Posterior vena cava (tissue), 2 donors: ENCODE data around the gene PALM. TPM values are rescaled to one million over a fixed set of nuclear protein-coding genes. Genes with fewer than 3 reads are reported as not detected.
"Not testable (repeated sequence)": the region's sequence is repeated elsewhere in the genome, so short reads cannot be mapped to it uniquely, and the experiment has no call there.

Experiments used
- DNase-seq: peaks from one replicate; pipeline ENCODE4 v3.0.0-alpha.2; 2020; ENCODE audit warnings: low spot score
- intact Hi-C, 2 donors: fragments of 100-400 bp; cut with DNase I; formaldehyde crosslinking; loops; one replicate each; pipeline versions ENCODE4 v1.14.1 to v1.14.2; 2022 to 2023
- total RNA-seq, 2 donors: library from RNA; stranded (reverse); fragmentation: NEBNext Ultra II Directional; extraction: Animal tissue kit (Norgen Biotek cat#: 25700); gene quantifications; one replicate each; pipeline ENCODE4 v1.2.1, GENCODE V29; 2021
- donor health status: DM: yes; HTN: yes; CAD: no.
- donor health status: DM: yes; HTN: yes; CAD: no.

PALM gene
- total RNA-seq, 2 donors from 2014 or later = 89.6 to 128 TPM

DNA sequence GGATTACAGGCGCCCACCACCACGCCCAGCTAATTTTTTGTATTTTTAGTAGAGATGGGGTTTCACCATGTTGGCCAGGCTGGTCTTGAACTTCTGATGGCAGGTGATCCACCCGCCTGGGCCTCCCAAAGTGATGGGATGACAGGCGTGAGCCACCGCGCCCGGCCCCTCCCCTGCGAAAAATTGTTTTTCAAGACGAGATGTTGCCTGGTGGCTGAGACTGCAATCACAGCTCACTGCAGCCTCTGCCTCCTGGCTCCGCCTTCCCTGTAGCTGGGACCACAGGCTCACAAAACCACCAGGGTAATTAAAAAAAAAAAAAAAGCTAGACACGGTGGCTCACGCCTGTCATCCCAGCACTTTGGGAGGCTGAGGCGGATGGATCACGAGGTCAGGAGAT is 8.8 kb upstream of the PALM start:
- DNase-seq = not testable (repeated sequence)

GRCh38 chr19:702847-703246 is 5.9 kb upstream of the PALM start:
- DNase-seq, intact Hi-C loops: not testable (repeated sequence)

More for the DNA sequence above, 8.8 kb upstream of the PALM start:
- intact Hi-C loops = not testable (repeated sequence)

DNA sequence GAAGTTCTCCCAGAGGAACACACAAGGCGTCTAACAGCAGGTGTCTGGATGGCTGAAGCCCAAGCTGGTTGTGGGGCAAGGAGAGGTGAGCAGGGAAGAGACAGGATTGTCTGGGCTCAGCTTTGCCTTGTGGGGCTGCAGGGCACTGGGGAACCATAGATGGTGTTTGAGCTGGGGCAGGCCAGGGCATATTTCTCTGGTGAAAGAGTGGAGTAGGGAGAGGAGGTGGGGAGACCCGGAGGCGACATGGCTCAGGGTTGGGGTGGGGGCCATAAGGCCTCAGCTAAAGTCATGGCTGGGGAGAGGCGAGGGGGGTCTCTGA is 5.4 kb upstream of the PALM start:
- intact Hi-C loops = no loop called here
- DNase-seq = no peak

DNA sequence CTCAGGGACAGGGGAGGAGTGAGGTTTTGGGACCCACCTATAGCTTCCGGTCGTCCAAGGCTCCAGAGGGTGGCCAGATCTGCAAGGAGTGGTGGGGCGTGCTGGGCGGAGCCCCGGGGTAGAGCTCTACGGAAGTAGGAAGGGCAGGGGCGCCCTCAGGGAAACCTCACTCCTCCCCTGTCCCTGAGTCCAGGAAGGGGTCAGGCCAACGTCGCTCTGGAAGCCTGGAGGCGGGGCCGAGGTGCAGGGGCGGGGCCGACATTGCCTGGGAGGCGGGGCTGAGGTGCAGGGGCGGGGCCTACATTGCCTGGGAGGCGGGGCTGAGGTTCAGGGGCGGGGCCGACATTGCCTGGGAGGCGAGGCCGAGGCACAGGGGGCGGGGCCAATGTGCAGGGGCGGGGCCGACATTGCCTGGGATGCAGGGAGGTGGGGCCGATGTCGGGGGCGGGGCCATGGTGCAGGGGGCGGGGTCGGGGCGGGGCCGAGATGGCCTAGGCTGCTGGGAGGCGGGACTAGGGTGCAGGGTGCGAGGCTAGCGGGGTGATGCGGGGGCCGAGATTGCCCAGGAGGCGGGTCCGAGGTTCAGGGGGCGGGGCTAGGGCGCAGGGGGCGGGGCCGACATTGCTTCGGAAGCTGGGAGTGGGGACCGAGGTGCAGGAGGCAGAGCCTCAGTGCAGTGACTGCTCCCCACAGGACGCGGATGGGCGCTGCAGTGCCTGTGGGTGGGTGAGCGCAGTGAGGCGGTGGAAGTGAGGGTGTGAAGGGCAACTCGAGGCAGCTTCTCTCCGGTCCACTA is 4.9 kb upstream of the PALM start:
- peak; percentile 97 for DNase-seq
- intact Hi-C loops = no loop called here

DNA sequence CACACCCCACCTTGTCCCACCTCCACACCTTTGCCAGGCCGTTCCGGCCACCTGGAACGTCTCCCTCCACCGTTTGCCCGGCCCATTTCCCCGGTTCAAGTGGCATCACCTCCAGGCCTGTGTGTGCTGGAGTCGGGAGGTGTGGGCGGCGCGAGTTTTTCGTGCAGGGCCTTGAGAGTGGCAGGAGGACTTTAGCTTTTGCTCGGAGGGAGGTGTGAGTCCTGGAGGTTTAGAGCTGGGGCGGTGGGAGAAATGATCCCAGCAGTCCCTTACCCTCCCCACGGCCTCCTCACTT is 4.3 kb upstream of the PALM start:
- intact Hi-C loops = no loop called here
- DNase-seq = no peak

- DNase-seq = no peak
- intact Hi-C loops = no loop called here
Observed at GRCh38 chr19:709196-709964, 645 bp downstream of the PALM start.

GRCh38 chr19:709965-710571 is 1.3 kb downstream of the PALM start:
- DNase-seq = peak; percentile 93
- intact Hi-C loops = no loop called here

GRCh38 chr19:710767-711166 is 2.0 kb downstream of the PALM start:
- intact Hi-C loops = no loop called here
- DNase-seq = no peak

- intact Hi-C loops = no loop called here
- no peak for DNase-seq
Observed at GRCh38 chr19:711254-711653, 2.5 kb downstream of the PALM start.

DNA sequence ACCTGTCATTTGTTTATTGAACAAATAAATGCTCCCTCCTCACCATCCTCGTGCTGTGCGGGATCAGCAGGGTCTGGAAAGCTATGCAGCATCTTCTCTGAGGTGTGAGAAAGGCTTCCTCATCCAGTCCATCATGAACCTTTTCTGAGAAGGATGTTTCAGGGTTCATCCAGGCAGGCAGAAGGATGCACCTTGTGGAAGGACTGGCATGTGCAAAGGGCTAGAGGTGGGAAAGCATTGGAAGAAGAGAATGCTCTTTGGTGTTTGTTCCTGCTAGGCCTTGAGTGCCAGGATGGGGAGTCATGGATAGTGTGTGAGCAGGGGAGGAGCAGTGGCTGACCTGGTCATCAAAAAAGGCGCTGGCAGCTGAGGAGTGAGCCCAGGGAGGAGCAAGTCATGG is 6.6 kb downstream of the PALM start:
- no peak for DNase-seq
- intact Hi-C loops = no loop called here

- intact Hi-C loops = no loop called here
- DNase-seq = no peak
Observed at GRCh38 chr19:718251-718951, 9.7 kb downstream of the PALM start.

DNA sequence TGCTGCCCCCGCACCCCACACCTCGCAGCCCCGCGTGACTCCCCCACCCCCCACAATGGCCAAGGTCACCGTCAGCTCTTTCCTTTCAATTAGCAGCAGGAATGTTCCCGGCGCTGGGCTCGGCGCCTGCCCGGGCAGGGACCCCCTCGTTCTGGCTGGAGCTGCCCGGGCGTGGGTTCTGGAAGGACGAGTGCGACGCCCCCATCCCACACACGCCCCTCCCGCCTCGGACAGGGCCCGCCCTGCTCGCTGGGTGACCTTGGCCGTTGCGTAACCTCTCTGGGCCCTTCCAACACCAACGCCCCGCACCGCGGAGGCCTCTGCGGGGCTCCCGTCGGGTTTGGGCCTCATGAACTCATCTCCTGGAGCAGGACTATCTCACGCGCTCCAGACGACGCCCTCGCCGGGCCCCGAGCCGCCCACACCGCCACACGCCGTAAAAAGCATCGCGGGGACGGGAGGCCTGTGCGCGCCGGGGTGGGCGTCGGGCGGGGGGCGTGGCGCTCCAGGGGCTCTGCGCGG is 10.3 kb downstream of the PALM start:
- peak; percentile 95 for DNase-seq
- intact Hi-C loops = no loop called here

DNA sequence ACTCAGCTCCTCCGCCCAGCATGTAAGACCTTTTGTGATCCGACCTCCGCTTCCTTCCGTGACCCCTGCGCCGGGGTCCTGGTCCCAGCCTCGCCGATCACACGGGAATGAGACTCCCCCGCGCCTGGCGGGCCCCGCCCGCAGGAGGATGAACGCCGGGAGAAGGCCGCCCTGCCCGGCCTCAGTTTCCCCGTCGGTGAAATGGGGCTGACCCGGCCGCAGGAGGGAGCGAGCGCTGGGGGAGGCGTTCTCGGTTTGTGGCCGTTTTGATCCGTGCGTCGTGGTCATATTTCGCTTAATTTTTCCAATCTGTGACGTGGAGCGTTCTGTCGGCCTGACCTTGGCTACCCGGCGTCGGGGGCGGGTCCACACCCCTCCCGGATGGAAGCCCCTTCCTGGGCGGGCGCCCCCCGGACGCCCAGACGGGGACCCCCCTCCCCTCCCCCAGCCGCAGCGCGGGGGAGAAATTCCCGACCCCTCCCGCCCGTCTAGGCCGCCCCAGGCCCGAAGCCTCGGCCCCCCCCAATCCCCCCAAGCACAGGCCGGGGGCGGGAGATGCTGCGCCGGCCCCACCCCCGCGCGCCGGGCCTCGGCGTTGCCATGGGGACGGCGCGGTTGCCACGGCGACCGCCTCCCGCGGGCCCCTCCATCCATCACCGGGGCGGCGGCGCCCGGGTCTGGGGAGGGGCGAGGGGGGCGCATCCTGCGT is 11.1 kb downstream of the PALM start:
- DNase-seq = no peak

DNA sequence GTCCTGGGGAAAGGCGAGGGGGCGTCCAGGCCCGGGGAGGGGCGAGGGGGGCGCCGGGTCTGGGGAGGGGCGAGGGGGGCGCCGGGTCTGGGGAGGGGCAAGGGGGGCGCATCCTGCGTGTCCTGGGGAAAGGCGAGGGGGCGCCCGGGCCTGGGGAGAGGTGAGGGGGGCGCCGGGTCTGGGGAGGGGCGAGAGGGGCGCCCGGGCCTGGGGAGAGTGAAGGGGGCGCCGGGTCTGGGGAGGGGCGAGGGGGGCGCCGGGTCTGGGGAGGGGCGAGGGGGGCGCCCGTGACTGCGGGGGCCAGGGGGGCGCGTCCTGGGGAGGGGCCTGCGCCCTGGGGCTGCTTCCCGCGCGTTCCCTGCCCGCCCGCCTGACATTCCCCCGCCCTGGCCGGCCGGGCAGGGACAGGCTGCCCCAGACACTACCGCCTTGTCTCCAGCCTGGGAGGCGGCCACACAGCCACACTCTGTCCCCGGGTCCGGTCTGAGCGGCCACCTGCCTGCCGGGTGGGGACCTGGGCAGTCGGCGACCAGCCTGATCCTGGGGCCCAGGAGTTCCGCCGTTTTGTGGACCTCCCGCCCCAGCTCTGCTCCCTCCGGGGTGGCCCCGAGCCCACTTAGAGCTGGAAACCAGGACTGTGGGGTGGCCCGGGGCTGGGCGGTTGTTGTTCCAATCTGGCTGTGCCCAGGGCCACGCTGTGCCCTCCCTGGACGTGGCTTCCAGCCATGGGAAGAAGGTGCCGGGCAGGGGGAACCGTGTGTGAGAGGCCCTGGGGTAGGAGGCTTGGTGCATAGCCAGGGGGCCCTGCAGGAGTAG is 11.8 kb downstream of the PALM start:
- intact Hi-C loops = loop anchor here in 1 of 2 donors (10.0 kb wide), 1 partner anchor 136 kb away; the partner anchor contains the start of gene HCN2
- no peak for DNase-seq

More for the DNA sequence above, 11.1 kb downstream of the PALM start:
- intact Hi-C loops = loop anchor here in 1 of 2 donors (10.0 kb wide), 1 partner anchor 135 kb away; the partner anchor contains the start of gene HCN2

DNA sequence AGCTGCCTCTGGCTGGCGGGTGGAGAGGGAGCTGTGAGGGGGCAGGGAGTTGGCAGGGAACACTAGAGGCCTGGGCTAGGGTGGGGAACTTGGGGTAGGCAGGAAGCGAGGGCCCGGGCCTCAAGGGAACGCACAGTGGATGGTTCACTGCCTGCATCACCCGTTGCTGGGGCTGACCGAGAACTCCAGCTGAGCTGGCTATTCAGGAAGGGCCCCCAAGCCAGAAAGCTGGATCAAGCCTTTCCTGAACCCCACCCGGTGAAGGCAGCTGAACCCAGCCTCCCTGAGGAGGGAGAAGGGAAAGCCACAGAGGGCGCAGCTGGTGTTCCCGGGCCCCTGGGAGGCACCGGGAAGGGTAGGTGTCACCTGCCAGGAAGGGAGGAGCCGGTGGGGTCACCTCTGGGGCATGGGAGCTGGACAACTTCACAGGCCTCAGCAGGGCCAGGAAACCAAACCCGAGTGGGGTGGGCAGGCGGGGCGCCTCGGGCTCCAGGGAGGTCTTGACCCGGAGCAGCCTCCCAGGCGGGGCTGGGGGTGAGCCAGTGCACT is 13.9 kb downstream of the PALM start:
- intact Hi-C loops = loop anchor here in 1 of 2 donors (10.0 kb wide), 1 partner anchor 138 kb away; the partner anchor contains the start of gene HCN2
- DNase-seq = no peak

- intact Hi-C loops = loop anchor here in 1 of 2 donors (10.0 kb wide), 1 partner anchor 138 kb away; the partner anchor contains the start of gene HCN2
- no peak for DNase-seq
Observed at GRCh38 chr19:723247-723646, 14.5 kb downstream of the PALM start.

DNA sequence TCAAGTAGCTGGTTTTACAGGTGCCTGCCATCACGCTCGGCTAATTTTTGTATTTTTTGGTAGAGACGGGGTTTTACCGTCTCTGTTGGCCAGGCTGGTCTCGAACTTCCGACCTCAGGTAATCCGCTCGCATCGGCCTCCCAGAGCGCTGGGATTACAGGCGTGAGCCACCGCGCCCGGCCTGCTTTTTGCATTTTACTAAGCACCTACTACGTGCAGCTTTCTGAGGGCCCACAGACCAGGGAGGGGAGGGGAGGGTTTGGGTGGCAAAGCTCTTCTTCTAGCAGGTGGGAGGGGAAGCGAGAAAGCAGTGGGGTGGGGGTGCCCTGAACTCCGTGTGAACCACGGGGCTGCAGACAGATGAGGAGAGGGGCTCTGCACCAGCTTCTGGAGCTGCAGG is 15.0 kb downstream of the PALM start:
- intact Hi-C loops = loop anchor here in 1 of 2 donors (10.0 kb wide), 1 partner anchor 139 kb away; the partner anchor contains the start of gene HCN2
- DNase-seq = no peak
